Fibroblast of skin of back (primary cell): ENCODE data around the gene NTHL1.

Source experiments
- DNase-seq: peaks from one replicate; pipeline ENCODE4 v3.0.0-alpha.2; 2013

NTHL1 gene

GRCh38 chr16:2083876-2084780 is 36.5 kb upstream of the NTHL1 start:
- no peak for DNase-seq

- no peak for DNase-seq
Measured at GRCh38 chr16:2083409-2083808, 35.8 kb upstream of the NTHL1 start.

GRCh38 chr16:2082983-2083364 is 35.3 kb upstream of the NTHL1 start:
- no peak for DNase-seq

GRCh38 chr16:2082171-2082982 is 34.7 kb upstream of the NTHL1 start:
- DNase-seq: no peak

GRCh38 chr16:2081201-2082084 is 33.8 kb upstream of the NTHL1 start:
- DNase-seq: no peak

- DNase-seq: no peak
Measured at GRCh38 chr16:2079991-2080390, 32.4 kb upstream of the NTHL1 start.

- DNase-seq: no peak
Measured at GRCh38 chr16:2079311-2079800, 31.7 kb upstream of the NTHL1 start.

GRCh38 chr16:2078691-2079090 is 31.1 kb upstream of the NTHL1 start:
- DNase-seq: no peak

GRCh38 chr16:2078096-2078495 is 30.5 kb upstream of the NTHL1 start:
- no peak for DNase-seq

GRCh38 chr16:2077696-2078095 is 30.1 kb upstream of the NTHL1 start:
- no peak for DNase-seq

GRCh38 chr16:2077016-2077415 is 29.4 kb upstream of the NTHL1 start:
- DNase-seq: no peak

GRCh38 chr16:2076072-2076865 is 28.6 kb upstream of the NTHL1 start:
- DNase-seq: no peak

GRCh38 chr16:2075631-2076030 is 28.0 kb upstream of the NTHL1 start:
- no peak for DNase-seq

GRCh38 chr16:2074071-2074470 is 26.4 kb upstream of the NTHL1 start:
- DNase-seq: no peak

- DNase-seq: no peak
Measured at GRCh38 chr16:2072926-2073325, 25.3 kb upstream of the NTHL1 start.

- DNase-seq: no peak
Measured at GRCh38 chr16:2071454-2072202, 24.0 kb upstream of the NTHL1 start.

- DNase-seq: no peak
Measured at GRCh38 chr16:2070576-2071453, 23.2 kb upstream of the NTHL1 start.

GRCh38 chr16:2066139-2066538 is 18.5 kb upstream of the NTHL1 start:
- DNase-seq: no peak

GRCh38 chr16:2064368-2064945 is 16.8 kb upstream of the NTHL1 start:
- no peak for DNase-seq

GRCh38 chr16:2063861-2064260 is 16.2 kb upstream of the NTHL1 start:
- DNase-seq: no peak
